Measurements from ENCODE around the gene KCND3. TPM values are rescaled to one million over a fixed set of nuclear protein-coding genes. Genes with fewer than 3 reads are reported as not detected.

The KCND3 gene
- total and polyA plus RNA-seq, 2 donors (not counting 3 experiments of a cell fraction or from before 2014, with no cell fraction given): 0.03 TPM; not detected in 1

DNA sequence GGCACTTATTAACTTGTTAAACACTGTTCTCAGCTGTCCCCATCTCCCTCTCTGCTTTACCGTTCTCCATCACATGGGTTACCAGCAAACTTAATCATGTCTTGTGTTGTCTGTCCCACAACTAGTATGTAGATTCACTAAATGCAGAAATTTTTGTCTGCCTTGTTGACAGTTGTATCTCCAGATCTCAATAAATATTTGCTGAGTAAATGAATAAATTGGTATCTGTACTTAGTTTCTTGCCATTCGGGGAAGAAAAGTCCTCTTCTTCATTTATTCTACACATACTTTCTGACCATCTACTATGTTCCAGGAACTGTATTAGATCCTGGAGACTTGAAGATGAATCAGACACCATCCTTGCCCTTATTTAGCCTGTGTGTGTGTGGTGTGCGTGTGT, 97.9 kb downstream of the KCND3 start:
- Histone ChIP-seq H3K4me3 (replicated peaks in 1 of 3; ENCODE audit: insufficient read depth in 1 of 3, low read depth in 1 of 3, low read length in 3 of 3) (no peak overlapping the region), H3K4me2 (ENCODE audit: insufficient read depth, low read length) (no peak overlapping the region), H3K27me3 (ENCODE audit: control insufficient read depth in 2 of 2, insufficient read depth in 2 of 2, low read length in 2 of 2) (peaks cover 0 to 2% of the 10 kb centered on the region in 2 experiments), H3K9me3 (replicated peaks; ENCODE audit: control insufficient read depth, insufficient read depth, low read length) (no peaks in the 10 kb centered on the region), H2AFZ (ENCODE audit: low read depth, low read length) (no peak overlapping the region), H3K36me3 (ENCODE audit: control insufficient read depth in 2 of 2, extremely low read depth in 1 of 2, insufficient read depth in 2 of 2, low read length in 2 of 2) (no peaks in the 10 kb centered on the region), H3K79me2 (ENCODE audit: control insufficient read depth, insufficient read depth, low read length) (no peaks in the 10 kb centered on the region), H3K9ac (replicated peaks; ENCODE audit: extremely low read depth, insufficient read depth, low read length) (no peak overlapping the region), H3K4me1 (ENCODE audit: control insufficient read depth, extremely low read depth, insufficient read depth, low read length) (no peaks in the 10 kb centered on the region), H3K27ac (ENCODE audit: insufficient read depth, low read depth, low read length) (no peak overlapping the region), H3K9me1 (replicated peaks; ENCODE audit: control insufficient read depth, extremely low read depth, insufficient read depth, low read length) (no peaks in the 10 kb centered on the region), H4K20me1 (replicated peaks; ENCODE audit: control insufficient read depth, extremely low read depth, insufficient read depth, low read length) (no peaks in the 10 kb centered on the region)
- FAIRE-seq (no peak), DNase-seq (ENCODE audit: low read depth, low spot score) (no peak)
- CTCF ChIA-PET: no interaction called here
- TF ChIP-seq POLR2AphosphoS5 (IDR thresholded peaks at IDR 0.05; ENCODE audit: insufficient read depth, low read depth, low read length) (no peak), EZH2 (IDR thresholded peaks at IDR 0.05; ENCODE audit: borderline replicate concordance, low read depth, low read length, severe bottlenecking) (no peak), POLR2A (IDR thresholded peaks at IDR 0.05; ENCODE audit: low read depth, low read length) (no peak), MYC (IDR thresholded peaks at IDR 0.05; ENCODE audit: low read depth, low read length) (no peak), GATA2 (IDR thresholded peaks at IDR 0.05; ENCODE audit: insufficient read depth, insufficient read length, low read depth, low read length) (no peak), JUN (IDR thresholded peaks at IDR 0.05; ENCODE audit: borderline replicate concordance, insufficient read depth, insufficient read length, low read depth) (no peak), FOS (IDR thresholded peaks at IDR 0.05; ENCODE audit: borderline replicate concordance, insufficient read depth, low read length) (no peak)
- TF ChIP-seq, protein P1, sequence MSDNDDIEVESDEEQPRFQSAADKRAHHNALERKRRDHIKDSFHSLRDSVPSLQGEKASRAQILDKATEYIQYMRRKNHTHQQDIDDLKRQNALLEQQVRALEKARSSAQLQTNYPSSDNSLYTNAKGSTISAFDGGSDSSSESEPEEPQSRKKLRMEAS (IDR thresholded peaks at IDR 0.05; ENCODE audit: insufficient read depth, insufficient read length): no peak
- TF ChIP-seq, protein P2, sequence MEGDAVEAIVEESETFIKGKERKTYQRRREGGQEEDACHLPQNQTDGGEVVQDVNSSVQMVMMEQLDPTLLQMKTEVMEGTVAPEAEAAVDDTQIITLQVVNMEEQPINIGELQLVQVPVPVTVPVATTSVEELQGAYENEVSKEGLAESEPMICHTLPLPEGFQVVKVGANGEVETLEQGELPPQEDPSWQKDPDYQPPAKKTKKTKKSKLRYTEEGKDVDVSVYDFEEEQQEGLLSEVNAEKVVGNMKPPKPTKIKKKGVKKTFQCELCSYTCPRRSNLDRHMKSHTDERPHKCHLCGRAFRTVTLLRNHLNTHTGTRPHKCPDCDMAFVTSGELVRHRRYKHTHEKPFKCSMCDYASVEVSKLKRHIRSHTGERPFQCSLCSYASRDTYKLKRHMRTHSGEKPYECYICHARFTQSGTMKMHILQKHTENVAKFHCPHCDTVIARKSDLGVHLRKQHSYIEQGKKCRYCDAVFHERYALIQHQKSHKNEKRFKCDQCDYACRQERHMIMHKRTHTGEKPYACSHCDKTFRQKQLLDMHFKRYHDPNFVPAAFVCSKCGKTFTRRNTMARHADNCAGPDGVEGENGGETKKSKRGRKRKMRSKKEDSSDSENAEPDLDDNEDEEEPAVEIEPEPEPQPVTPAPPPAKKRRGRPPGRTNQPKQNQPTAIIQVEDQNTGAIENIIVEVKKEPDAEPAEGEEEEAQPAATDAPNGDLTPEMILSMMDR (IDR thresholded peaks at IDR 0.05; ENCODE audit: extremely low read depth in 1 of 2, insufficient read depth in 1 of 2, low read depth in 1 of 2, low read length in 2 of 2): no peak
- no TSS peak for BruUV-seq (replicated peaks)
- intact Hi-C loops (cut with micrococcal nuclease): no loop called here
- dilution Hi-C loops (cut with MboI; ENCODE audit: extremely low pct_ligation_motif_present, low sequenced_read_pairs): no loop called here
- POLR2A ChIA-PET: no interaction called here

All from endothelial cell of umbilical vein (primary cell).